Nephron (organoid): ENCODE data around the gene KIAA1210.

ENCODE experiments used
- H3K27ac Mint-ChIP-seq, 3 experiments: 2 replicates each; pipeline ENCODE4 v1.8.0; 2020; ENCODE audit warnings: mixed read lengths in 3 of 3, mild to moderate bottlenecking in 2 of 3, moderate library complexity in 1 of 3
- H3K27me3 Mint-ChIP-seq: 2 replicates; pipeline ENCODE4 v1.8.0; 2021; ENCODE audit warnings: low read depth, mild to moderate bottlenecking, moderate library complexity, mixed read lengths
- H3K36me3 Mint-ChIP-seq: 2 replicates; pipeline ENCODE4 v1.8.0; 2020; ENCODE audit warnings: low read depth, mixed read lengths
- H3K4me1 Mint-ChIP-seq: 2 replicates; pipeline ENCODE4 v1.8.0; 2020; ENCODE audit warnings: mixed read lengths
- H3K4me3 Mint-ChIP-seq, 3 experiments: 2 replicates each; pipeline ENCODE4 v1.8.0; 2020; ENCODE audit warnings: mild to moderate bottlenecking in 3 of 3, mixed read lengths in 3 of 3, moderate library complexity in 2 of 3
- H3K9me3 Mint-ChIP-seq: 2 replicates; pipeline ENCODE4 v1.8.0; 2020; ENCODE audit warnings: mixed read lengths
- CTCF ChIP-seq, 3 experiments: fragments of 200-600 bp; sonication (generic); IDR thresholded peaks; one replicate each; pipeline ENCODE4 v1.5.0; 2021; ENCODE audit warnings: antibody characterized with exemption in 3 of 3; ENCODE audit not compliant: unreplicated experiment in 3 of 3

Gene KIAA1210

GRCh38 chrX:119127650-119128049 is at the start of gene KIAA1210:
Gene KIAA1210, minus strand, starts transcription at chrX:119127812. Its CDS starts 4,170 bp downstream, at chrX:119123642.
- Mint-ChIP-seq H3K27me3 (no peaks in the 10 kb centered on the region), H3K4me3 (peak within 1 kb of the TSS in 2 of 3 experiments; percentile 28 to 71), H3K4me1 (peaks cover 16% of the 10 kb centered on the region), H3K9me3 (no peaks in the 10 kb centered on the region), H3K36me3 (no peaks in the 10 kb centered on the region), H3K27ac (peak within 1 kb of the TSS in 2 of 3 experiments; percentile 8 to 22)
- TF ChIP-seq CTCF (IDR thresholded peaks at IDR 0.05; ENCODE audit: unreplicated experiment in 3 of 3): no peak

- Mint-ChIP-seq H3K27ac (no peak overlapping the region), H3K27me3 (no peaks in the 10 kb centered on the region), H3K4me3 (no peak overlapping the region), H3K4me1 (peaks cover 13% of the 10 kb centered on the region), H3K36me3 (no peaks in the 10 kb centered on the region), H3K9me3 (peaks cover 8% of the 10 kb centered on the region)
- TF ChIP-seq CTCF (IDR thresholded peaks at IDR 0.05; ENCODE audit: unreplicated experiment in 3 of 3): no peak
These were observed 49.7 kb upstream of the KIAA1210 start for GRCh38 chrX:119177278-119177677.

GRCh38 chrX:119174900-119175299 is 47.3 kb upstream of the KIAA1210 start:
- Mint-ChIP-seq H3K27ac (peak overlapping the region; percentile 84 to 91 (median 86)), H3K27me3 (no peaks in the 10 kb centered on the region), H3K4me1 (peaks cover 17% of the 10 kb centered on the region), H3K4me3 (no peak overlapping the region), H3K9me3 (peaks cover 8% of the 10 kb centered on the region), H3K36me3 (no peaks in the 10 kb centered on the region)
- no peak for TF ChIP-seq CTCF (IDR thresholded peaks at IDR 0.05; ENCODE audit: unreplicated experiment in 3 of 3)

- peak overlapping the region; percentile 73 to 94 (median 92) for H3K27ac Mint-ChIP-seq
- peaks cover 13% of the 10 kb centered on the region for H3K9me3 Mint-ChIP-seq
- no peaks in the 10 kb centered on the region for H3K36me3 Mint-ChIP-seq
- peaks cover 16% of the 10 kb centered on the region for H3K4me1 Mint-ChIP-seq
- H3K27me3 Mint-ChIP-seq: no peaks in the 10 kb centered on the region
- H3K4me3 Mint-ChIP-seq: no peak overlapping the region
- TF ChIP-seq CTCF (IDR thresholded peaks at IDR 0.05; ENCODE audit: unreplicated experiment in 3 of 3): no peak
These were observed 40.5 kb upstream of the KIAA1210 start for GRCh38 chrX:119168104-119168503.

GRCh38 chrX:119158226-119158625 is 30.6 kb upstream of the KIAA1210 start:
- H3K27ac Mint-ChIP-seq: peak overlapping the region; percentile 21 to 73 (median 67)
- no peak for TF ChIP-seq CTCF (IDR thresholded peaks at IDR 0.05; ENCODE audit: unreplicated experiment in 3 of 3)
- peaks cover 23% of the 10 kb centered on the region for H3K4me1 Mint-ChIP-seq
- peaks cover 4% of the 10 kb centered on the region for H3K27me3 Mint-ChIP-seq
- no peak overlapping the region for H3K4me3 Mint-ChIP-seq
- peaks cover 20% of the 10 kb centered on the region for H3K9me3 Mint-ChIP-seq
- H3K36me3 Mint-ChIP-seq: no peaks in the 10 kb centered on the region

GRCh38 chrX:119156241-119156640 is 28.6 kb upstream of the KIAA1210 start:
- peaks cover 28% of the 10 kb centered on the region for H3K4me1 Mint-ChIP-seq

More at GRCh38 chrX:119156241-119156640, 28.6 kb upstream of the KIAA1210 start:
- no peak for TF ChIP-seq CTCF (IDR thresholded peaks at IDR 0.05; ENCODE audit: unreplicated experiment in 3 of 3)
- H3K27me3 Mint-ChIP-seq: peaks cover 4% of the 10 kb centered on the region
- H3K36me3 Mint-ChIP-seq: no peaks in the 10 kb centered on the region
- peak overlapping the region; percentile 84 to 98 (median 87) for H3K27ac Mint-ChIP-seq
- H3K4me3 Mint-ChIP-seq: no peak overlapping the region
- peaks cover 11% of the 10 kb centered on the region for H3K9me3 Mint-ChIP-seq
